ENCODE results near the gene LRRK1.

GRCh38 chr15:101043911-101044624, 124.9 kb downstream of the LRRK1 start:
- TF ChIP-seq CTCF (optimal IDR thresholded peaks at IDR 0.05 in 1 of 3, IDR thresholded peaks at IDR 0.05 in 1 of 3, conservative IDR thresholded peaks at IDR 0.05 in 1 of 3; ENCODE audit: extremely low read depth in 1 of 3, insufficient read depth in 2 of 3, low read length in 3 of 3) (no peak), EZH2 (IDR thresholded peaks at IDR 0.05; ENCODE audit: low read length) (no peak)
